Measurements from ENCODE around the gene PARN.
"Not testable (repeated sequence)": the region's sequence is repeated elsewhere in the genome, so short reads cannot be mapped to it uniquely, and the experiment has no call there.

The PARN gene, protein sequence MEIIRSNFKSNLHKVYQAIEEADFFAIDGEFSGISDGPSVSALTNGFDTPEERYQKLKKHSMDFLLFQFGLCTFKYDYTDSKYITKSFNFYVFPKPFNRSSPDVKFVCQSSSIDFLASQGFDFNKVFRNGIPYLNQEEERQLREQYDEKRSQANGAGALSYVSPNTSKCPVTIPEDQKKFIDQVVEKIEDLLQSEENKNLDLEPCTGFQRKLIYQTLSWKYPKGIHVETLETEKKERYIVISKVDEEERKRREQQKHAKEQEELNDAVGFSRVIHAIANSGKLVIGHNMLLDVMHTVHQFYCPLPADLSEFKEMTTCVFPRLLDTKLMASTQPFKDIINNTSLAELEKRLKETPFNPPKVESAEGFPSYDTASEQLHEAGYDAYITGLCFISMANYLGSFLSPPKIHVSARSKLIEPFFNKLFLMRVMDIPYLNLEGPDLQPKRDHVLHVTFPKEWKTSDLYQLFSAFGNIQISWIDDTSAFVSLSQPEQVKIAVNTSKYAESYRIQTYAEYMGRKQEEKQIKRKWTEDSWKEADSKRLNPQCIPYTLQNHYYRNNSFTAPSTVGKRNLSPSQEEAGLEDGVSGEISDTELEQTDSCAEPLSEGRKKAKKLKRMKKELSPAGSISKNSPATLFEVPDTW

DNA sequence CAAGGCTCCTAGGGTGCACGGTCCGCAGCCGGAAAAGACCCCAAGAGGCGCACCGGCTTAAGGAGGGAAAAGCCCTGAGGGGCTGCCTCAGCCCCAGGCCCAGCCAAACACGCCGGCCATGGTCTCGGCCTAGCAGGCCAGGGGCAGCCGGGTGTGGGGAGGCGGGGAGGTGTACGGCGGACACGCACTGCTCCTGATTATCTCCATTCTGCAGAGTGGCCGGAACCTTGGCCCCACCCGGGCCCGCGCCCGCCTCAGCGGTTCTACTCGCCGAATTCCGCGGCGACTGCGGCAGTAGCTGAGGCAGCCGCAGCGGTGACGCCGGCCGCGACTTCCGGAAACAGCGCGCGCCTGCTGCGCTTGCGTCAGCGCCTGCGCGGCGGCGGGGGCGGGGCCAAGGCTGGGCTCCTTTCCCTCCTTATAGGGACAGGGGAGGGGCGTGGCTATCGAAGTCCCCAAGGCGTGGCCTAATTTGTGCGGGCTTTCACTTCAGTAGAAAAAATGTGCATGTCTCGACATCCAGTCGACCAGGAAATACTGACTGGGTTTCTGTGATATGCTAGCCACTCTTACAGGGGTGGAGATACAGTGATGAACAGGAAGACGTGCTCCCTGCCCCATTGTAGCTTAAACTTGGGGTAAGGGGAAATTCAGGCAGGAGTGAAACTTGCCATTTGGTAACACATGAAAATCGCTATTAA, at the start of gene PARN:
TSS of gene PARN (minus strand) at position 342 of the 701 bp plus-strand sequence. CDS start at position 207, 135 bp downstream.
- peak; percentile 96 to 98 for DNase-seq

DNA sequence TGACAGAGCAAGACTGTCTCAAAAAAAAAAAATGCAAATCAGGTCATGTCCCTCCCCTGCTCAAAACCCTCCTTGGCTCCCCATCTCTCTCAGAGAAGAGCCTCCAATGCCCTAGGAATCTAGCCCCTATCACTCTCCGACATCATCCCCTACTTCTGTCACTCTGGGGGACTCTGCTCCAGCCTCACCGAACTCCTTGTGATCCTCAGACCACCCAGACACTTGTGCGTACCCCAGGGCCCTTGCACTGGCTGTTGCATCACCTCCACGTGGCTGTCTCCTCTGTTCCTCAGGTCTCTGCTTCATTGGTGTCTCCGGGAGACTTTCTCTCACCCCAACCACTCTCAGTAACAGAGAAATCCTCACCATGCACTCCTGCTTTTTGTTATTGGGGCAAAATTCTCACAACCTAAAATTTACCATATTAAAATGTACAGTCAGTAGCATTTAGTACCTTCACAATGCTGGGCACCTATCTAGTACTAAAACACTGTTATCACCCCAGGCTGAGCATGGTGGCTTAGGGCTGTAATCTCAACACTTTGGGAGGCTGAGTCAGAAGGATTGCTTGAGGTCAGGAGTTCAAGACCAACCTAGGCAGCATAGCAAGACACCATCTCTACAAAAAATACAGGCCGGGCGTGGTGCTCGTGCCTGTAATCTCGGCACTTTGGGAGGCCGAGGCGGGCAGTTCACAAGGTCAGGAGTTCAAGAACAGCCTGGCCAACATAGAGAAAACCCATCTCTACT, 48.9 kb upstream of the PARN start:
- DNase-seq, result no peak

DNA sequence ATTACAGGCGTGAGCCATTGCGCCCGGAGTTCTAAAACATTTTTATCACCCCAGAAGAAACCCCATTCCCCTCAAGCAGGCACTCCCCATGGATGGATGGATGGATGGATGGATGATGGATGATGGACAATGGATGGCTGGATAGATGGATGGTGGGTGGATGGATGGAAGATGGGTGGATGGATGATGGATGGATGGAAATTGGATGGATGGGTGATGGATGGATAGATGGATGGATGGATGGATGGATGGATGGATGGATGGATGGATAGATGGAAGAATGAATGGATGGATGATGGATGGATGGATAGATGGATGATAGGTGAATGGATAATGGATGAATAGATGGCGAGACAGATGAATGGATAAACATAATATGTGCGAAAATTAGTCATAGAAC, 47.6 kb upstream of the PARN start:
- DNase-seq, result no peak

DNA sequence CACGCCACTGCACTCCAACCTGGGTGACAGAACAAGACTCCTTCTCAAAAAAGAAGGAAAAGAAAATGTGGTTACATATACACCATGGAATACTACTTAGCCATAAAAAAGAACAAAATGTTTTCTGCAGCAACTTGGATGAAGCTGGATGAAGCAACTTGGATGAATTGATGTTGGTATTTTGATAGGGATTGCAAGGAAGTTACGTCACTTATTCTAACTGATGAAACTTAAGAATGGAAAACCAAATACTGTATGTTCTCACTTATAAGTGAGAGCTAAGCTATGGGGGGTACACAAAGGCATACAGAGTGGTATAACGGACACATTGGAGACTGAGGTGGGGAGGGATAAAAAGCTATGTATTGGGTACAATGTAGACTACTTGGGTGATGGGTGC, 46.6 kb upstream of the PARN start:
- DNase-seq, result no peak

DNA sequence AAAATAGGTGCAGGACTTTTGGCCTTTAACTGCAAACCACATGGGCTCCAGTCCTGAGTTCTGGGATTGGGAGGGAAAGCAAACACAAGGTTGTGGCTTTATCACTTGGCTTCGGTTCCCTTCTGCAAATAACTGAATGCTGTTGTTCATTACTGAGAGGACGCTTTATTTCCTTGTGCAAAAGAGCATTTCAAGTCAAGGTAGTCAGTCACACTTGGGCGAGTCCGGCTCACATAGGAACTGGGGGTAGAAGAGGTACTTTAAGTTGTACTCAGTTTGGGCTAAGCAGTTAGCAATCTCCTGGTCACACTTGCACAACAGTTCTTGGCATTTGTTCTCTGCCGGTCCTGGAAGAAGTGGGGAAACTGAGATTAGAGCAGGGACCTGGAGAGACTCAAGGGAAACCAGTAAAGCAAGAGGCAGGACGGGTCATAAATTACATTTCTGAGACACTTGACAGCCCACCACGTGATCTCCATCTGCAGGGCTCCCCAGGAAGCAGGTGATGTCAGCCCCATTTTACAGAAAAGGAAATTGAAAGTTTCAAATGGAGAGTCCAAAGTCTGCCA, 42.4 kb upstream of the PARN start:
- DNase-seq, result no peak

DNA sequence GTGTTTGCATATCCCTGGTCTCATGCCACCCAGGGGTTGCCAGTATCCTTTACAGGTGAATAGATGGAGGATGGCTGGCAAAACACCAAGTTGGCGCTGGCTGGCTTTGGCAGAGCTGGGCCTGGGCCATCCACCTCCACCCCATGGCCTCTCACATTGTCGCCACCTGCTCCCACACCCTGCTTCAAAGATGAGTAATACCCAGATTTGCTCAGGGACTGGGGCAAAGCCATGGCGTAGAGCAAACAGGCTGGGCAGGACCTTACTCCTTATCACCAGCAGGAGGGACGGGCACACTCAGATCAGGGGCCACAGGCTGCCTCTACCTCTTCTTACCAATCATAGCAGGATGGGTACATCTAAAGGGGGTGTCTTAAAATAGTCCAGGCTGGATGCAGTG, 39.7 kb upstream of the PARN start:
- DNase-seq, result no peak

DNA sequence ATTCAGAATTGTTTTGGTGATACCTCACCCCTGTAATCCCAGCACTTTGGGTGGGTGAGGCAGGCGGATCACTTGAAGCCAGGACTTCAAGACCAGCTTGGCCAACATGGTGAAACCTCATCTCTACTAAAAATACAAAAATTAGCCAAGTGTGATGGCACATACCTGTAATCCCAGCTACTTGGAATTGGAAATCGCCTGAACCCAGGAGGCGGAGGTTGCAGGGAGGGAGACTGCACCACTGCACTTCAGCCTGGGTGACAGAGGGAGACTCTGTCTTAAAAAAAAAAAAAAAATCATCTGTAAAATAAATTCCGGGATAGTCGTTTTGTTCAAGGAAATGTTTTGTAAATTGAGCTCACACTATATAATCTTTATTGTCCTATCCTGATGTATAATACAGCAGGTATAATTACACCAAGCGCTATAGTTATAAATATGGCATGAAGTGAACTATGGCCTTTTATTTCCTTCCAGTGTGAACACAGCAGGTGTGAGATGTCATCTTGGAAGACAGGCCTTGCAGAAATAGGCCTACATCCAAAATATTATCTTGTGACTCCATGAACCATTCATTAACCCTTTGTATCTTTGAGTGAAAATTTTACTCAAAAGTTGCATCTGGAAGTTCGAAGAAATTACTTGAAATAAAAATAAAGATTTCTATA, 38.6 kb upstream of the PARN start:
- DNase-seq, result no peak

DNA sequence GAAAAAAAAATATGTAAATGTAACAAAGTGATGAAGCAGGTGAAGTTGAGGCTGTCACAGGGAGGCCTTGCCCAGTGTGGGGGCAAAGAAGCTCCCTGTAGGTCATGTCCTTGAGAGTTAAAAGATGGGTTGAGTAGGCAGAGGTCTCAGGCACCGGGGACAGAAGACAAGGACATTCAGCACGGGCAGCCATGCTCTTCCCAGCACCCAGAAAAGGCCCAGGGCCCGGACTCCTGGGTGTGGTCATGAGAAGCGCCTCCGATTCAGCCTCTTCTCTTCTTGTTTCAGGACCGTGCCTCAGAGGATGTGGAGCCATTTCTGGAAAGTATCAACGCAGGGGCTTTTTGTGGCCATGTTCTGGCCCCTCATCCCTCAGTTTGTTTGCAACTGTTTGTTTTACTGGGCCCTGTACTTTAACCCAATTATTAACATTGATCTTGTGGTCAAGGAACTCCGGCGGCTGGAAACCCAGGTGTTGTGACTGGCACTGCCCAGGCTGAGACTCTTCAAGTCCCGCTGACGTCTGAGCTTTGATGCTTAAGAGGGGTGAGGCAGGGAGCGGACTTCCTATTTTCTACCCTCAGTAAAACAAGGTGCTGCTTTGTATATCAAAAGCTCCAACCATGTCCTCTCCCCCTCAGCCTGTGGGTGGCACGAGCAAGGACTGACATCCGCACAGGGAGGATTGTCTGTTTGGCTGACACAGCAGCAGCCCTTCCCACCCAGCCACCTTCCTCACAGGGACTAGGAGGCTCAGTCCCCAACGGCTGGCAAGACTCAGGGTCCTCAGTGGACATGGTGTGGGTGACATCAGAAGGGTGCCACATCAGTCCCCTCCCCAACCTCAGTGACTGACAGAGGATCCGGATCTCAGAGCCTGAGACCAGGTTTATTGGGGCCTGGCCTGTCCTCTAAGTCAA, 37.5 kb upstream of the PARN start:
- no peak for DNase-seq

DNA sequence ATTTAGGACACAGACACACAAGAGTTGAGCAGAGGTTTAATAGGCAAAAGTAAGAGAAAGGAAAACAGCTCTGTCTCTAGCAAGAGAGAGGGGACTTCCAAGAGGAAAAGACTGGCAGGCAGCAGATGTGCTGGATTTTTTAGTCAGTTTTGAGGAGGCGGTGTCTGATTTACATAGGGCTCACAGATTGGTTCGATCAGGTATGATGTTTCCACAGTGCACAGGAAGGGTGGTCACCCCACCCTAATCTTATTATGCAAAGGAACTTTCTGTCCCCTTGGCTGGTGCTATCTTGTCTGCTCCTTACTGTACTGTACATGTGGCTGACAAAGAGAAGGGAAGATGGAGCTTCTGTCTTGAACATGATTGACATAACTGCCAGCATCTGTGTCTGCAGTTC, 28.0 kb upstream of the PARN start:
- DNase-seq, result peak in 1 of 2 donors; percentile 11

DNA sequence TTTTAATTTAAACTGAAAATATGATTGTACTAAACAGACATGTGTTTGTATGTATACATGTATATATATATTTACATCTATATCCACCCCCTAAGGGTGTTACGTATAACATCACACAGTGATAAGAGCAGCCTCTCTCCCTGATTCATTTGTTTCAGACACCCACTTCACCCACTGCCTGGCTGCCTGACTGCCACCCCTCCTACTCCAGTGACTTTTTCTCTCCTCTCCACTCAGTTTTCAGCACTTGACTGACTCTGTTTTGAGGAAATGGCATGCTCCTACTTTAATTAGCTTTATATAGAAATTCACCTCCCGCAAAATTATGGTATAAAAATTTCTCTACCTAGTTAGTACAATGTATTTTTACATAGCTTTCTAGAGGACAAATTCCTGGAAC, 22.7 kb upstream of the PARN start:
- no peak for DNase-seq

DNA sequence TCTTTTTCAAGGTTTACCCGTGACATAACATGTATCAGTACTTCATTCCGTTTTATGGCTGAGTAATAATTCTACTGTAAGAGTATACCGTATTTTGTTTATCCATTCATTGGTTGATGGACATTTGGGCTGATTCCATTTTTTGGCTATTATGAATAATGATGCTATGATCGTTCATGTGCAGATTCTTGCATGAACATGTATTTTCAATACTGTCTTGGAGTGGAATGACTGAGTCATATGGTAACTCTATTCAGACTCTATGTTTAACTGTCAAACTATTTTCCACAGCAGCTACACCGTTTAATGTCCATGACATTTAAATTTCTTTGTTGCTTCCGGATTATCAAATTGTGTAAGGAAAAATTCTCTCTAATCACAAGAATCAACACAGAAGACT, 20.6 kb upstream of the PARN start:
- no peak for DNase-seq

DNA sequence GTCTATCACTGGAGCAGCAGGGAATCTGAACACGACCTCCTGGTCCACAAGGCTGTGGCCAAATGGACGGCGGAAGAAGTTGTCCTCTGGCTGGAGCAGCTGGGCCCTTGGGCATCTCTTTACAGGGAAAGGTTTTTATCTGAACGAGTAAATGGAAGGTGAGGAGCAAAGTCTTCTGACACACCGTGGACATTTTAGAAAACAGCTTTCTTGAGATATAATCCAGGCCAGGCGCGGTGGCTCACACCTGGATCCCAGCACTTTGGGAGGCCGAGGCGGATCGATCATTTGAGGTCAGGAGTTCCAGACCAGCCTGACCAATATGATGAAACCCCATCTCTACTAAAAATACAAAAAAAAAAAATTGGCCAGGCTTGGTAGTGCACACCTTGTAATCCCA, 19.8 kb upstream of the PARN start:
- DNase-seq, result no peak

DNA sequence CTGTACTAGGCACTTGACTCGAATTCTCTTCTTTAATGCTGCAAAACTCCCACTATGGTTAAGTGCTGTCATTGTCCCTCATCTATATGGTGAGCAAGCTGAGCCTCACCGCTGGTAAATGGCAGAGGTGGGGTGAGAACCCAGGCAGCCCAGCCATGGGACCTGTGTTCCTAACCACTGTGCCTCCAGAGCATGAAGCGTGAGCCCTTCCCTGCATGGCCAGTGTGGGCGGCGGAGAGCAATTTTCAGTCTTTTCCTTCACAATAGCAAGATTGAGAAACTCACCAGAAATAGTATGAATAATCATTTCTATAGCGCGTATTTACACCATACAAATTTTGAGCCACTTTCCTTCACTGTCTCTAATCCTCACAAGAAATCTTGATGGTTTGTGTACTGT, 11.9 kb upstream of the PARN start:
- DNase-seq, result peak; percentile 50 to 64

DNA sequence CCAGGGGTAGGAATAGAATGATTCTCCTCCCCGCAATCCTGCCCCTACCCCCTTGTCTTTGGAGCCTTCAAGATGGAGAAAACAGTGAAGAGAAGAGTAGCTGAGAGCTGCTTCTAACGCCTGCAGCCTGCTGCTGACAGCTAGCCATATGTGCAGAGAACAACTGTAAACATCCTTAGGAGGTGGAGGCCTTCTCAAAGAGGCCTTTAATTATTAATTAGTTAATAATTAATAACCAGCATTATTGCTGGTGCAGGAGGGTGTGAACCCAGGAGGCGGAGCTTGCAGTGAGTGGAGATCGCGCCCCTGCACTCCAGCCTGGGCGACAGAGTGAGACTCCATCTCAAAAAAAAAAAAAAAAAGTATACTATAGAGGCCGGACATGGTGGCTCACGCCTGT, 11.1 kb upstream of the PARN start:
- no peak for DNase-seq

DNA sequence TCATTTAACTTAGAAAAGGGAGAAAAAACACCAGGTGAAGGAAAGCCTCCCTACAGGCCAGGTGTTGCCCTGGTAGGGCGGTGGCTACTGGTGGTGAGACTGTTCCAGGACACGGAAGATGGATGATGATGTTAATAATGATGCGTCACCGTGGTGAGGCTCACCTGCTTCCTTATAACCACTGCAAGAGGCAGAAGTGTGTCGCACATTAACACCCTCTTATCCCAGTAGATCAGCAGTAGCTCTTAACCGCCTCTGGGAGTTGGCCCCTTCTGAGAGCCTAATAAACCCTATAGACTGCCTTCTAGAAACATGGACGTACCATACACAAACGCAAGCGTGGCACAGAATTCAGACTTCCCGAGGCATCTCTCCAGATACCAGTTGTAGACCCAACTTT, 10.5 kb upstream of the PARN start:
- no peak for DNase-seq

DNA sequence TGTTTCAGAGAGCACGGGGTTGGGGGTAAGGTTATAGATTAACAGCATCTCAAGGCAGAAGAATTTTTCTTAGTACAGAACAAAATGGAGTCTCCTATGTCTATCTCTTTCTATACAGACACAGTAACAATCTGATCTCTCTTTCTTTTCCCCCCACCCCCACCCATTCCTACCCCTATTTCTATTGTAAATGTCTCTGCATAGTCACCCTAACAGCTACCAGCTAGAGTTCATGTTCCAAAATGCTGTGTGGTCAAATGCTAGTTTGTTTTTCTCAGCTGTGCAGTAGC, 6.8 kb upstream of the PARN start:
- DNase-seq, result not testable (repeated sequence)

DNA sequence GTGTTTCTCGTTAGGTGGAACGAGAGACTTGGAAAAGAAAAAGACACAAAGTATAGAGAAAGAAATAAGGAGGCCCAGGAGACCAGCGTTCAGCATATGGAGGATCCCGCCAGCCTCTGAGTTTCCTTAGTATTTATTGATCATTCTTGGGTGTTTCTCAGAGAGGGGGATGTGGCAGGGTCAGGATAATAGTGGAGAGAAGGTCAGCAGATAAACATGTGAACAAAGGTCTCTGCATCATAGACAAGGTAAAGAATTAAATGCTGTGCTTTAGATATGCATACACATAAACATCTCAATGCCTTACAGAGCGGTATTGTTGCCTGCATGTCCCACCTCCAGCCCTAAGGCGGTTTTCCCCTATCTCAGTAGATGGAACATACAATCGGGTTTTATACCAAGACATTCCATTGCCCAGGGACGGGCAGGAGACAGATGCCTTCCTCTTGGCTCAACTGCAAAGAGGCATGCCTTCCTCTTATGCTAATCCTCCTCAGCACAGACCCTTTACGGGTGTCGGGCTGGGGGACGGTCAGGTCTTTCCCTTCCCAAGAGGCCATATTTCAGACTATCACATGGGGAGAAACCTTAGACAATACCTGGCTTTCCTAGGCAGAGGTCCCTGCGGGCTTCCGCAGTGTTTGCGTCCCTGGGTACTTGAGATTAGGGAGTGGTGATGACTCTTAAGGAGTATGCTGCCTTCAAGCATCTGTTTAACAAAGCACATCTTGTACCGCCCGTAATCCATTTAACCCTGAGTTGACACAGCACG, 6.3 kb upstream of the PARN start:
- not testable (repeated sequence) for DNase-seq

DNA sequence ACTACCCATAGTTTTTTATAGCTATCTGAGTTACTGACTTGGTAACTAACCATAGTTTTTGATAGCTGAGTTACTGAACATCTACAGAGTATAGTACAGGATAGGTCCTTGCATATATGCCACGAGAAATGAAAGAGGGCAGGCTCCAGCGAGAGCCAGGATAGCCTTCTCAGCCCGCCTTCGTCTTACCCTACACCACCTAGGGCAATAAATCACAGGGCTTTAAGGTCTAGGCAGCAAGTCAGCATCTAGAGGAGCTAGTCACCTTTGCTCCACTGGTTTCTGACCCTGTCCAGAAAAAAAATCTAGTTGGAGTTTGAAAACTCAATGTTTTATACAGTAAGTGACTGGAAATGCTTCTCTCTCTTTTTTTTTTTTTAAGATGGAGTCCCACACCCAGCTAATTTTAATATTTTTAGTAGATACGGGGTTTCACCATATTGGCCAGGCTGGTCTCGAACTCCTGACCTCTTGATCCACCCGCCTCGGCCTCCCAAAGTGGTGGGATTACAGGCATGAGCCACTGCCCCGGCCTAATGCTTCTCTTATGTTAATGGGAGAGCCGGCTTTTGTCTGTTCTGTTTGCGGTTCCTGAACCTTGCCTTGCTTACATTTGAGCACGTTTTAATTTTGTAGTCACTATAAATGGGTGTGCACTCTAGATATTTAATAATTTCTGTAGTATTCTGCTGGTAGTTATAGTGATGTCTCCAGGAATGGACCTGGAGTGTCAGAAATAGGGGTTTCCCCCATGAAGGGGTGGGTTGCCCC, 5.5 kb upstream of the PARN start:
- no peak for DNase-seq

DNA sequence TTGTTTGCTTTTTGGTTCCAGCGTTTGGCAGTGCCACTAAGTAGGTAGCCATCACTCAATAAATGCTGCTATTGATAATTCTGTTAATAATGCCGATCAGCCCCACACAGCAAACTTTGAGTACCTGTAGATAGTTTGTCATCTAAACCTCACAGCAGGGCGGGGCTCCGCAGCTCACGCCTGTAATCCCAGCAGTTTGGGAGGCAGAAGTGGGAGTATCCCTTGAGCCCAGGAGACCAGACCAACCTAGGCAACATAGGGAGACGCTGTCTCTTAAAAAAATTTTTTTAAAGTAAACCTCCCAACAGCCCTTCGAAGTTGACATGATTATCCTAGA, 4.3 kb upstream of the PARN start:
- DNase-seq, result no peak

All from inflammatory macrophage treated with lipopolysaccharide for 1 hour (primary cell).